Right renal cortex interstitium (tissue), 3 donors: ENCODE data around the gene ITGA5. TPM values are rescaled to one million over a fixed set of nuclear protein-coding genes. Genes with fewer than 3 reads are reported as not detected.

Experiments used
- DNase-seq, 3 donors: peaks; one replicate each; pipeline ENCODE4 v3.0.0-alpha.2; 2013; ENCODE audit warnings: low read depth in 3 of 3, low spot score in 2 of 3
- polyA plus RNA-seq, 3 donors: library from polyadenylated mRNA; unstranded; fragments of 120-200 nt; gene quantifications; one replicate each; pipeline ENCODE4 v1.2.1, GENCODE V29; 2013; ENCODE audit not compliant: insufficient read length in 3 of 3

The ITGA5 gene
- polyA plus RNA-seq, result 10 to 100 TPM; 38.1 to 40.6 (median 39.8) TPM

DNA sequence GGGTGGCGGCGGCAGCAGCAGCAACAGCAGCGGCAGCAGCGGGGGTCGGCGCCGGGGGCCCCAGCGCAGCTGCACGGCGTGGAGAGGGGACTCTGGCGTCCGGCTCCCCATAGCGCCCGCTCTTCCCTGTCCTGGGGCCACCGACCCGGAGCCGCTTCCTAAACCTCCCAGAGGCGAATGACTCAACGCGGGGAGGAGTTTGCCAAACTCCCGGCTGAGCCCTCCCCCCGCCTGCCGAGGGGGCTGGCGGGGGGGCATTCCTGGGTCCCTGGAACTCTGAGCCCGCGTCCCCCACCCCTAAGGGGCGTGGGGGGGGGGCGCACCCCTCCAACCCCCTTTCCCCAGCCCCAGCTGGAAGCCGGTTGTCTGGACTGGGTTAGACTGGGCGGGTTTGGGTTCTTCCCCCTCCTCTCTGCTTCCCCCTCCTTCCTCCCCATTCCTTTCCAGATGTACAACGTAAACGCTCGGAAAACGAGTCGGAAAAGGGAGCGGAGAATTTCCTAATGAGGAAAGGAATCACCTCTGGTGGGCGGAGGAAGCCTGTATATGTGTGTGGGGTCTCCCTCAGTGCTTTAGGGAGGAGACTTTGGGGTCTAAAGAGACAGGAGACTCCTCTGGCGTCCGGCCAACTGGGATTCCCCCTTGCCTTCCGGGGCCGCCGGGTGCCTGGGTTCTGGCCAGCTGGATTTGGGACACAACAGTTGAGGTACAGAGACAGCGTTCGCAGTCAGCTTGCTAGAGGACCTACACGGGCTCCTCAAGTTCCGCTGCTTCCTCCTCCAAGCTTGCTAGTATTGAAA lies at the start of gene ITGA5:
Gene ITGA5, minus strand, starts transcription at position 179 of the 800 bp plus-strand sequence. Its CDS starts 68 bp downstream, at position 111.
- peak in 1 of 3 donors; percentile 45 for DNase-seq

DNA sequence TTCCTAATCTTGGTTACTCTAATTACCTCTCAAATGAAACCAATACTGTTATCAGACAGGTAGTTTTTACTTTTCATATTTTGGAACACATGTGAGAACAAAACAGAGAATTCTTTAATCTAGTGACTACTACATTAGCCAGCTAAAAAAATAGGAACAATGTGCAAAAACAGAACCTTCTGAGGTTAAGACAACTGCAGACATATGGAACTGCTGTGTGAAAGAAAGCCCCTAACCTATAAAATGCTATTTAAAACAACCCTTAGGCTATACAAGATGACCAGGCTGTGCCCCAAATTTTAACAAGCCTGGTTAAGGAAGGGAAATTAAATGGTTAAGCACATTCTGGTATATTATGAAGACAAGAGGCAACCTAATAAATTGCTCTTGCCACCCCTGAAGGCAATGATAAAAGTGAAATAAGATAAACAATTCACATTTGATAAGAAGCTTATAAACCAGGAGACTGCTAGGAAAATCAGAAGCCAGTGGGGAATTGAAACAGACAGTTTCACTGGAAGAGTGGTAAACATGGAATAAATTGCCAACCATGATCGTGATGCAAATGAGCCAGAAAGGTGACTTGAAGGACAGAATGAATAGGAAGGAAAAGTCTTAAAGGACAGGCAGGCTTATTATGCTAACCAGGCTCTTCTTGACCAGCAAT lies 46.9 kb upstream of the ITGA5 start:
- no peak for DNase-seq

GRCh38 chr12:54463484-54463883 lies 44.4 kb upstream of the ITGA5 start:
- no peak for DNase-seq

DNA sequence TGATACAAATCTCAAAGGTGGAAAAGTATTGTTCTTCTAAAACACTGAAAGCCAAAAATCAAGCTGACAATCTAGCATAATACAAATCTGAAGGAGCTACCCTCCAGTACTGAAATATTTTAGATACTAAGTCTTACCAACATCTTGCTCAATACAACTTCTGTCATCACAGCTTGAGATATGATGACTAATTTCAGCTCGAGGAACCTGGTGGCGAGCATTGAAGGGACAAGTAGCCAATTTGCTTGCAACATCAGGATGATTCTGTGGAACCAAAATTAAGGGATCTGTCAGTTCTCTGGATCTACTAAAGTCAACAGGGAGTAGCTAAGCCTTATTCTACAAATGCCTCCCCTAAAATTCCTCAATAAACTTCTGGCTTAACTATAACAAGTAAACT lies 44.0 kb upstream of the ITGA5 start:
- no peak for DNase-seq

DNA sequence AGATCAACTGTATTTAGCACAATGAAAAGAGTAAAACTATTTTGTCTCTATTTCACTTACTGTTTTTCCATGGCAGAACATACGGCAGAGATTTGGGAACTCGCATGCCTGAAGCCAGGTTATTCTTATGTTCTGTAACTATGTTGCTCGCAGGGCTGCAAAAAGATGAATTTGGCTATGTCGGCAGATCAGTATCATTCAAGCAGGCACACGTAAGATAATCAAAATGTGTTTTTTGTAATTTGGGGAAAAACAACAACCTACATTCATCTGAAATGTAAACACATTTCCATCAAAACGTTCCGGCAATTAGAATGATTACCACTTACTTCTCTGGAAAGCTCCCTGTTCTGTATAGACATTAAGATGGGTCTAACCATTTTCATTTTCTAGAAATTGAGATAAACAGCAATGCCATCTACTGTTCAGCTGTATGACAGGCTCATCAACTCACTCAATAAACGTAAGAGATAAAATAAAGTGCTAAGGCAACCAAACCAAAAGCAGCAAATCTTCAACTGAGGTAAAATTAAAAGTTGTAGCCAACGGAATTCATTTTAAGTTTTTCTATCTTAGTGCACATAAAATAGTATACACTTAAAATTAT lies 41.4 kb upstream of the ITGA5 start:
- DNase-seq, result no peak

DNA sequence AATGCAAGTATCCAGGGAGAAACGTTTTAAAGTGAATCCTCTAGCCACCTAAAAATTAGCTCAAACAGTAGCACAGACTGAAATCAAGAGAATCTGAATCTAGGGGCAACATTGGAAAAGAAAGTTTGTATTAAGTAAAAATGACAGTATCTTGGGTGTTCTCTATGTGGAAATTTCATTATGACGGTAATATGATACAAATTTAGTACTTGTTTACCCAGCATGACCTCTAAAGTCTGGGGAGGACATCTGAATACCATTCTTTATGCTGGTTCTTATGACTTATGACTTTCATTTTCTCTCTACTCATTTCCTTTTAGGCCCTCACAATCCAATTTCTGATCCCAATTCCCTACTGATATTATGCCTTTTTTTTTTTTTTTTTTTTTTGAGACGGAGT lies 40.3 kb upstream of the ITGA5 start:
- DNase-seq, result no peak

GRCh38 chr12:54455760-54456469 lies 36.8 kb upstream of the ITGA5 start:
- no peak for DNase-seq

DNA sequence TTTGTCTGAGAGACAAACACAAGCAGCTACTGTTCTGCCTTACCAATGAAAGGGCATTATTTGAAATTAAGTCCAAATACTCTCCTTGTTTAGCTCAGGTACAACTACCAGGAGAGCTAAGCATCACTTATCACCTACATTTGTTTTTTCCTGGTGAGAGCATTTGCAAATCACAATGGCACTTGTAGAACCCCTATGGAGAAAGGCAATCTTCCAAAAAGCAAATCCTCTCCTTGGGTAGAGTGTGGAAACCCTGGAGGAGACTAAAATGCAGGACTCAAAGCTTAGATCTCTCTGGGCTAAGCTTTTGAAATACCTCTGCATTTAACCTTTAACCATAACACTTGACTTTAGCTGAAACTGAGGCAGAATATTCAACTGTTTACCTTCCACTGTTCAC lies 33.6 kb upstream of the ITGA5 start:
- no peak for DNase-seq

DNA sequence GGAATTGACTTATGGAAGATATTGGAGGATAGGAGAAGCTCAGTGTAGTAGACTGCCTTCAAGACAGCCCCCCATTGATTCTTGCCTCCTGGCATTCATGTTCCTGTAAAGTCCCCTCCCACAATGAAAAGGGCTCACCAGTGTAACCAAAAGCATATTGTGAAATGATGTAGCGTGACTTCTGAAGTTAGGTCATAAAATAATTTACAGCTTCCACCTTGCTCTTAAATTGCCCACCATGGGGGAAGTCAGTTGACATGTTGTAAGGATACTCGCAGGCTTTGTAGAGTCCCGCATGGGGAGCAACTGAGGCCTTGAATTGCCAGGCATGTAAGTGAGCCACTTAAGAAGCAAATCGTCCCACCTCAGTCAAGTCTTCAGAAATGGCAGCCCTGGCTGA lies 29.3 kb upstream of the ITGA5 start:
- DNase-seq, result no peak

DNA sequence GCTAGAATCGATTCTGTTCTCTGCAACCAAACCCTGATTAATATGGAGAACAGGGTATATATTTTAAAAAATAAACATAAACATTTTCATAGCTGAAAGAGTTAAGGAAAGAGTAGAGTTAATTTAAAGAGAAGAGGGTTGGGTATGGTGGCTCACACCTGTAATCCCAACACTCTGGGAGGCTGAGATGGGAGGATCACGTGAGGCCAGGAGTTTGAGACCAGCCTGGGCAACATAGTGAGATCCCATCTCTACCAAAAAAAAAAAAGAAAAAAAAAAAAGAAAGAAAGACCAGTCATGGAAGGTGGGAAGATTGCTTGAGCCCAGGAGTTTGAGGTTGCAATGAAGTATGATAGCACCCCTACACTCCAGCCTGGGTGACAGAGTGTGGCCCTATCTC lies 28.9 kb upstream of the ITGA5 start:
- no peak for DNase-seq

DNA sequence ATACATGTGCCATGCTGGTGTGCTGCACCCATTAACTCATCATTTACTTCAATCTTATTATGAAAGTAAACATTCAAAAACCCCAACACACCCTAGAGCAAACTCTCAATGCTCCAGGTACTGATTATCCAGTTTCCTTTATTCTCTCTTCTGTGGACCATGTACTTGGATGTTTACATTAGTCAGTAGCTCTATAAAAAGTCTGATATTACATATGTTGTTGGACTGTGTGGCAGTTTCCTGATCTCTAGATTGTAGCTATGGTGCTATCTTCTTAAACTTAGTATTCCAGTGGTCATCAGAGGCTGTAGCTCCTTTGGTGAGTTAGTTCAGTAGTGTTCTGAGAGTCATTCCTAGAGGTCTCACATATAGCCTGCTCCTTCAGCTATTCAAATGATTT lies 25.1 kb upstream of the ITGA5 start:
- DNase-seq, result no peak

GRCh38 chr12:54443446-54443845 lies 24.4 kb upstream of the ITGA5 start:
- DNase-seq, result no peak

GRCh38 chr12:54442961-54443360 lies 23.9 kb upstream of the ITGA5 start:
- no peak for DNase-seq

- DNase-seq, result no peak
Observed at GRCh38 chr12:54442099-54442498, 23.0 kb upstream of the ITGA5 start.

DNA sequence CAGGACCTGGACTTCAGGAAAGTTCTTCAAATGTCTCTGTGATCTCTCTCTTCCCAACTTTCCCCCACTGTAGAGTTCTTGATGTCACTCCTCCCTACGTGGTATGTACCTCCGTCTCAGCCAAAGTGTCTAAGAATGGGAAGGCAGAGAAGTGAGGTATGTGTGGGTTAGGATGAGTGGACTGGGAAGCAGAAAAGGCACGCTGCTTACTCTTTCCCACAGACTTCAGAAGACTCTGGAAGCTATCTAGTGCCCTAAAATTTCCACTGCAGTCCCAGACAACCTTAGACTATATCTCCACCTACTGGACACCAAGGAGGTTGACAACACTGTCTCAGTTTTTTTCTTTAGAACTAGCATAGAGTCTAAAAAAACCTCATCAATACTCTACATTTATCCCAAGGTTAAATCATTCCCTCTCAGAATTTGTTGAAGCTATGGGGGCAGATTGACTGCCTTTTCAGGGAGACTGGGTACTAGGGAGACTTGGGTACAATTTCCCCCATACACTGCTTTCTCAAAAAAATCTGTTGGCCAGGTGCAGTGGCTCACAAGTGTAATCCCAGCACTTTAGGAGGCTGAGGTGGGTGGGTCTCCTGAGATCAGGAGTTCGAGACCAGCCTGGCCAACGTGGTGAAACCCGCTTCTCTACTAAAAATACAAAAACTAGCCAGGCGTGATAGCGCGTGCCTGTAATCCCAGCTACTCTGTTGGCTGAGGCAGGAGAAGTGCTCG lies 20.6 kb upstream of the ITGA5 start:
- DNase-seq, result no peak

GRCh38 chr12:54439096-54439495 lies 20.0 kb upstream of the ITGA5 start:
- no peak for DNase-seq

DNA sequence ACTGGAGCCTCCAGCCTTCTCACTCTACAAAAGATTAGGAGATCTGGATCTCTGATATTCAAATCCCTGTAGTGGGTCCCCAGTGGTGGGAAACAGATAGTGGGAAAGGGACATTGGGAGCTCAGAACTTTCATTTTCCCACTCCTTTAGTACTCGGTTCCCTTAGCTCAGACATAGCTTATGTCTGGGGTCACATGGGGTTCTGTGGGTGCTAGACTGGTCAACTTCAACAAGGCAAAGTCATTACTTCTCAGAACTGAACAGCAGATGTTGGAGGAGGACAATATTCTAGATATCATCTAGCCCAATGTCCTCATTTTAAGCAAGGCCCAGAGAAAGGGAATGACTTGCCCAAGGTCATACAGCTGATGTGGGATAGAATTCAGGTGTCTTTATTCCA lies 19.5 kb upstream of the ITGA5 start:
- DNase-seq, result no peak

GRCh38 chr12:54437697-54438096 lies 18.6 kb upstream of the ITGA5 start:
- no peak for DNase-seq

DNA sequence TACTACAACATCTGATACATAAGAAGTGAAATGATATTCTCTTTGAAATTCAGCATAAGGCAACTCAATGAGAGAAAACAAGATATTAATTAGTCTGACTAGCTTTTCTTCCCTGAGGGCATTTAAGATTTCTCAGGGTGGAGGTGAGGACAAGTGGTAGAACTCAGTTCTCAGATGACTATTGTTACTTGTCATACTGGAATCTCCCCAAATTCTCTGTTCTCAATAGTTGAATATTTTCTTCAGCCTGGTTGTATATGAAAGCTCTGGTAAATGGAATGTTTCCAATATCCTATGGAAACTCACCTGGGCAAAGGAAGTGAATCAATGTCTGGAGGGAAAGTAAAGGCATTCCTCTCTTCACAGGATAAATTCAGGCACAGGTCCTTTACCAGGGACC lies 18.2 kb upstream of the ITGA5 start:
- DNase-seq, result no peak

GRCh38 chr12:54432815-54433164 lies 13.7 kb upstream of the ITGA5 start:
- DNase-seq, result no peak
